Measurements from ENCODE around the gene TOLLIP.
"Not testable (repeated sequence)": the region's sequence is repeated elsewhere in the genome, so short reads cannot be mapped to it uniquely, and the experiment has no call there.

TOLLIP gene

GRCh38 chr11:1279674-1280055, 29.8 kb downstream of the TOLLIP start:
- no peak for DNase-seq

- DNase-seq = no peak
Measured at GRCh38 chr11:1278766-1279673, 30.4 kb downstream of the TOLLIP start.

DNA sequence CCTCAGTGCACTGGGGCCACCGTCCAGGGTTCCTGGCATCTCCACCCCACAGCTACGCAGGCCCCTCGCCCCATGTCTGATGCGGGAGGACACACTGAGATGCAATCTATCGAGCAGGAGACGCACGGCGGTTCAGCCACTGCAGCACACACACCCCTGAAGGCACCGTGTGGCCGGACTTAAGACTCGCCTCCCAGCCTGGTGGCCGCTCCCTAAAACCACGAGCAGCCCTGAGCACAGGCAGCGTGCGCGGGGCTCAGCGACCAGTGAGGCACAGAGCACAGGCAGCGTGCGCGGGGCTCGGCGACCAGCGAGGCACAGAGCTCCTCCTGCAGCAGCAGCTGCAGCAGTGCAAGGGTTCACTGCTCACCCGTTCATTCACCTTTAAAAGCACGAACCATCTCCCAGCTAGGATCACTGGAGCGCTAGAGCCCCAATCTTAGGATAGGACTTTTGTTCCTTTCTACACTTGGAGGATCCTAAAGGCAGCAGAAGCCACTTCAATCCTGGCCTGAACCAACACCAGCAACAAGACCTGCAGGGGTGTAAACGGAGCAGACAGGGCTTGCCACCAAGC, 31.4 kb downstream of the TOLLIP start:
- no peak for DNase-seq

DNA sequence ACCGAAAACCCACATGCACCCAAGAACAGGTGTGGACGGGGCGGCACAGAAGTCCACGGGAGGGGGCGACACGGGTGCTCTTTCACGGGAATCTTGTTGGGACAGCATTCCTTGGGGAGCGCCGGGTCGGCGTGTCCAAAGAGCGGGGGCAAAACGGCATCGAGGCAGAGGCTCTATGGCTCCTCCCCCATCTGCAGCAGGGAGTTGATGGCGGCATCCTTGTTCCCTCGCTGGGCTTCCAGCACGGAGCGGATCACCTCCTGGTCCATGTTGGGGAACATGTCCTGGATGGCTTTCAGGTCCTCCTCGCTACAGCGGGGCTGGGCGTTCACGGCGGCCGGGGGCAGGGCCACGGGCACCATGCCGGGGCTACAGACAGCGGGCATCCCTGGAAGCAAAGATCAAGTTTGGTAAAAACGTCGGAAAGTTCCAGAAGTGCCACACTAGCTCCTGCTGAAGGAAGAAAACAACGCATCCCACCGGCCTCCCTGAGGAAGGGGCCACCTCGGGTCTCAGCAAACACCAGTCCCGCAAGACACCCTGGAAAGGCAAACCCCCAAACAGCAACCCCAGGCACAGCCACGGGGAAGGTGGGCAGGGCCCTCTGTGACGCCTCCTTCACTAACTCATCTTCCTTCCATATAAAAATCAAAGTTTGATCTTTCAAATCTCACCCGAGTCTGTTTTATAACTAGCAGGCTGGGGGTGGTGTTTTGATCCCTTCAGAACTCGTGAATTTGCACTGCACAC, 32.4 kb downstream of the TOLLIP start:
- DNase-seq = no peak

- DNase-seq = no peak
Measured at GRCh38 chr11:1276041-1276790, 33.2 kb downstream of the TOLLIP start.

GRCh38 chr11:1275021-1275420, 34.4 kb downstream of the TOLLIP start:
- DNase-seq = no peak

GRCh38 chr11:1274501-1274900, 34.9 kb downstream of the TOLLIP start:
- no peak for DNase-seq

GRCh38 chr11:1272531-1272930, 36.9 kb downstream of the TOLLIP start:
- DNase-seq = no peak

GRCh38 chr11:1271927-1272326, 37.5 kb downstream of the TOLLIP start:
- DNase-seq = no peak

GRCh38 chr11:1271406-1271805, 38.0 kb downstream of the TOLLIP start:
- no peak for DNase-seq

DNA sequence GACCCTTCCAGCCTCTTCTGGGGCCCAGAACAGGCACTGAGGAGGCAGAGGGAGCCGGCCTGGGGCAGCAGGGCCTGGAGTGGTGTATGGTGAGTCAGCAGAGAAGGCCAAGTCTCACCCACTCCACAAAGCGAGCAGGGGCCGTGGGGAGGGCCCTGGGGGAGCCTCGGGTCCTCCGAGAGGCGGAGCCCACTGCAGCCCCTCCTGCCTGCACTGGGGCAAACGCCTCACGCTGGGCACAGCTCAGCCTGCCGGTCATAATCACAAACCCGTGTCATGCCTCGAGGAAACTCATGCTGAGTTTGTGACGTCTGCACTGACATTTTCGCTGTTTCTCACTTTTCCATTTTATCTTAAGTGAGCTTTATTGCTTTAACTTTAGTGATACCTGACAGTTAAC, 38.4 kb downstream of the TOLLIP start:
- no peak for DNase-seq

DNA sequence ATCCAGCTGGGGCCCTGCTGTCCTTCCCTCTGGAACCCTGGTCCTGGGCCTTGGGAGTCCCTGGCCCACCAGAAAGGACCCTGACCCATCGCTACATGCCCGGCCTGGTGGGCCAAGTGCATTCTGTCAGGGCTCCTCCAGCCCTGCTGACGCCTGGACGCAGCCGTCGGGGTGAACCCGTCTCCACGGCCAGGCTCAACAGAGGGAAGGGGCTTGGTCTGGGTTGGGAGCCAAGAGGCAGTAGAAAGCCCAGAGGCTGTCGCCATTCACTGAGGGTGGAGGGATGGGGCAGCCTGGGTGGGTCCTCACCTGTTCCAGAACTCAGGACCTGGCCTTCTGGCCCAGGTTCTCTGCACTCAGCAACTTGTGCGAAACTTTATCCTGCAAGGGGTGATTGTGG, 39.0 kb downstream of the TOLLIP start:
- DNase-seq = no peak

DNA sequence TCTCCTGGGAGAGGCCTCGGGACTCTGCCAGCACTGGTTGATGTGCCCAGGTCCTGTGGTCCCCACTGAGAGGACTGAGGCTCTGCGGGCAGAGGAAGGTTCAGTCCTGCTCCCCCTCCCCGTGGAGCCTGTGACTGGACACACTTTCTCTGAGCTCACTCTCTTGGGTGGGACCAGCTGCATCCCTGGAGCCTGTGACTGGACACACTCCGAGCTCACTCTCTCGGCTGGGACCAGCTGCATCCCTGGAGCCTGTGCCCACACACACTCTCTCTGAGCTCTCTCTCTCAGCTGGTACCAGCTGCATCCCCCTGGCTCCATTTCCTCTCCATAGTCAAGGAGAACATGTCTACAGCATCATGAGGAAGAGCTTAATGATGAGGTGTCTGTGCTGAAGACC, 39.5 kb downstream of the TOLLIP start:
- no peak for DNase-seq

DNA sequence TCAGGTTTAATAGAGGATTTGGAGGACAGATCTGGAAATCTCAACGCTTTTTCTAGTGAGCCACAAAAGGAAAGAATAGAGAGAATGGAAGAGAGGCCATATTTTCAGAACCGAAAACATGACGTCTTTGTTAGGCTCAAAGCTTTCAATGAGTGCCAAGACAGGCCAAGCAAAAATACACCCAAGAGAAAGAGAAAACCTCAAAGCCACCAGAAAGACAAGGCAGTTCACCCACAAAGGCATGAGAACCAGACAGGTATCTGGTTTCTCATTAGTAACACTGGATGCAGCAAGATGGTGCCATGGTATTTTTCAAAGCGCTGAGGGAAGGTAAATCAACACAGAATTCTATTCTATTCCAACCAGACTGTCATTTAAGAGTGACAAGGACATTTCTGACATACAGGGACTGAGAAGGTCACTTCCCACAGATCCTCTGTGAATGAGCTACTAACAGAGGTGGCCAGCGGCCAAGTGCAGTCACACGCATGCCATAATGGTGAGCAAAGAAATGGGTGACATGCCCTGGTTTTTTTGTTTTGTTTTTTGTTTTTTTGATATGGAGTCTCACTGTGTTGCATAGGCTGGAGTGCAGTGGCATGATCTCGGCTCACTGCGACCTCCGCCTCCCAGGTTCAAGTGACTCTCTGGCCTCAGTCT, 41.9 kb downstream of the TOLLIP start:
- no peak for DNase-seq

DNA sequence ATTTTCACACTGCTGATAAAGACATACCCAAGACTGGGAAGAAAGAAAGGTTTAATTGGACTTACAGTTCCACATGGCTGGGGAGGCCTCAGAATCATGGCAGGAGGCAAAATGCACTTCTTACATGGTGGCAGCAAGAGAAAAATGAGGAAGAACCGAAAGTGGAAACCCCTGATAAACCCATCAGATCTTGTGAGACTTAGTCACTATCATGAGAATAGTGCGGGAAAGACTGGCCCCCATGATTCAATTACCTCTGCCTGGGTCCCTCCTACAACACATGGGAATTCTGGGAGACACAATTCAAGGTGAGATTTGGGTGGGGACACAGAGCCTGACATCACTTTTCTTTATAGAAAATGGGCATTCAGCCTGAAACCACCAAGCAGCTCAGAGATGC, 42.5 kb downstream of the TOLLIP start:
- DNase-seq = not testable (repeated sequence)

- not testable (repeated sequence) for DNase-seq
Measured at GRCh38 chr11:1265480-1265879, 44.0 kb downstream of the TOLLIP start.

GRCh38 chr11:1264444-1264843, 45.0 kb downstream of the TOLLIP start:
- DNase-seq = peak in 1 of 2 experiments; percentile 29

DNA sequence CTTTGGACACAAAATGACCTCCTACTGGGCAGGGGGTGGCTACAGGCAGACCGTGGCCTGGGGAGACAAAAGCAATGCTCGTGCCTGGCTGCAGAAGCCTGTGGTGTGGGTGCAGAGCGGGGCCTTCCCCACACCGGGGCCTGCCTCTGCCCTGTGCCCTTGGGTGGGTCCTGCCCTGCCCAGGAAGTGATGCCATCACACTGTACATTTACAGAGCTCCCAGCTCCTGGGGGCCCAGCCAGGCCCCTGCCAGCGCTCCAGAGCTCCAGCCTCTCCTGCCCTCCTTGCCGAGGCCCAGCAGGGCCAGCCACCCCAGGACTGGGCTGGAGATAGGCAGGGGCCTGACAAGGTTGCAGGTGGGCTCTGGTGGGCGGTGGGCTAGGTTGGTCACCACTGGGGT, 46.4 kb downstream of the TOLLIP start:
- DNase-seq = no peak

DNA sequence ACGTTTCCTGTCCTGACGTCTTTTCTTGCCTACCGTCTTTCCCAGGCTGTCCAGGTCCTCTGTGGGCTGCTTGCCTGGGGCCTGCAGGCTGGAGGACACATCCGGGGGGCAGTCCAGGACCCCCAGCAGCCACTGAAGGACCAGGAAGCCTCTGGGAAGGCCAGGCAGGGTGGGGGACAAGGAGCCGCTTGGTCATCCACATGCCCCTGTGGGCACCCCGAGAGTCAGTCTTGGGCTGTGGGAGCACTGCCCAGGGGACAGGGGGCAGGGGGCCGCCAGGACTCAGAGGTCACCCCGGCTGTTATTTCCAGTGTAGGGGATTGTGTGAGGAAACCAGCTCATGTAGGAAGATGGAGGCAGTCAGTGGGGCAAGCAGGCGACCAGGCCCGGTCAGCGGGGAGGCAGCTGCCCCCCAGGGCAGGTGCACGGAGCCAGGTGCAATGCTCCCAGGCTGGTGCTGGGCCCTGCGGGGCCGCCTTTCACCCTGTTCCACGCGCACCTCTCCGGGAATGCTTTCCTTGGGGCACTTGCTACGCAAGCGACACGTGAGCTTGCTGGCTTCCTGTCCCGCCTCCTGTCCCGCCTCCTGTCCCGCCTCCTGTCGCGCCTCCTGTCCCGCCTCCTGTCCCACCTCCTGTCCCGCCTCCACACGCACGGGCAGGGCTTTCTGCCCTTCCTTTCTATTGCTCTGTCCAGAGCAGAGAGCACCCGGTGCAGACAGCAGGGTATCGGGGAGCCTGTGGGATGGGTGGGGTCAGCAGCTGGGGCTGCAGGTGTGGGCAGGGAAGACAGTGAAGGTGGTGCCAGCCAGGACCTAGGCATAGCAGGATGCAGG, 47.0 kb downstream of the TOLLIP start:
- peak; percentile 65 to 73 for DNase-seq

DNA sequence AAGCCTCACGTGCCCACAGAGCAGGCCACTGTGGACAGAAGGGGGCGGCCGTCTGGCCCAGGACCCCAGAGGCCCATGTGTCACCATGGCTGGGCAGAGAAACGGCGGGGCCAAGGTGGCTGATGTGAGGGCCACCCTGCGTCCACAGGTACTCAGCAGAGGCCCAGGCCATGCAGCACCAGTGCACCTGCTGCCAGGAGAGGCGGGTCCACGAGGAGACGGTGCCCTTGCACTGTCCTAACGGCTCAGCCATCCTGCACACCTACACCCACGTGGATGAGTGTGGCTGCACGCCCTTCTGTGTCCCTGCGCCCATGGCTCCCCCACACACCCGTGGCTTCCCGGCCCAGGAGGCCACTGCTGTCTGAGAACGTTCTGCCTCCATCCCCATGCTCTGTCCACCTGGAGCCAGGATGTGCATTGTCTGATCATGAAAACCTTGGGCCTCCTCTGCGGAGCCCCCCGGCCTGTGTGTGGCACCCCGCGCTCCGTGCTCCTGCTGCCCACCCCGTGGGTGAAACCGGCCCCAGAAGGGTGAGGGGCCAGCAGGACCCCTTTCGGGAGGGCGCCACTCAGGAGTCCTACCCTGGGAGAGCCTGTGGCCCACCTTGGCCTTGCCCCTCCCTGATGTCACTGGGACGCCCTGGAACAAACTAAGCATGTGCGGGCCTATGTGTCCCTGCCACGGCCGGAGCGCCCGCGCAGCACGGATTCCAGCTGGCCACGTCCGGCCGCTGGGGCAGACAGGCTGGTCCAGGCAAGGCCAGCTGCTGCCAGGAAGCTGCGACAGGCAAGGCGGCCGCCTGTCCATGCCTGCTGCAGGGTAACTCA, 48.0 kb downstream of the TOLLIP start:
- DNase-seq = no peak

DNA sequence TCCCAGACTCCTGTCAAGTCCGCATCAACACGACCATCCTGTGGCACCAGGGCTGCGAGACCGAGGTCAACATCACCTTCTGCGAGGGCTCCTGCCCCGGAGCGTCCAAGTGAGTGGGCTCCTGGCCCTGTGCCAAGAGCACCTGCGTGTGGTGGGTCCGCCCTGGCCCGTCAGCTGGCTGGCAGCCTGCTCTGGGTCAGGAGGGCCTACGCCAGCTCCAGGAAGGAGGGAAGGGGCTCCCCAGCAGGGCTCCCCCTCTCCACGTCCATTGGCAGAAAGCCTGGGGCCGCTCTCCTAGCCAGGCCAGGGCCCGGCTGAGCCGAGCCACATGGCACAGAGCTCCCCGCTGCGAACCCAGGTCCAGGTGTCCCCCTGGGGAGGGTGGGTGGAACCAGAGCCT, 48.8 kb downstream of the TOLLIP start:
- no peak for DNase-seq
